Left cardiac atrium (tissue), 4 donors: ENCODE data around the gene ADPGK. TPM values are rescaled to one million over a fixed set of nuclear protein-coding genes. Genes with fewer than 3 reads are reported as not detected.
"Not testable (repeated sequence)": the region's sequence is repeated elsewhere in the genome, so short reads cannot be mapped to it uniquely, and the experiment has no call there.

Experiments used
- ATAC-seq, 2 donors: fragments of 200-7000 bp; cut with Tn5 transposase; one replicate each; pipeline ENCODE4 v1.9.1; 2020; ENCODE audit warnings: mild to moderate bottlenecking in 2 of 2, moderate library complexity in 2 of 2
- DNase-seq: peaks from one replicate; pipeline ENCODE4 v3.0.0-alpha.2; 2020
- intact Hi-C, 2 donors: fragments of 100-400 bp; cut with DNase I; formaldehyde crosslinking; loops; one replicate each; pipeline versions ENCODE4 v1.14.1 to v1.15.1; 2022 to 2023
- long read RNA-seq: library from polyadenylated mRNA; unstranded; transcript quantifications from one replicate; pipeline ENCODE4 v2.0.0, GENCODE V29; 2021
- total RNA-seq, 2 donors: library from RNA; stranded (reverse); fragmentation: NEBNext Ultra II Directional; extraction: Animal tissue kit (Norgen Biotek cat#: 25700); gene quantifications; one replicate each; pipeline ENCODE4 v1.2.1, GENCODE V29; 2021
- donor health status: DM: no; HTN: yes; CAD: no.
- donor health status: DM: no; HTN: yes; CAD: no; lungs with severe emphysema.
- donor health status: DM: yes; HTN: yes; CAD: no.
- donor health status: Dilated cardiomyopathy.

ADPGK gene
- total RNA-seq, result 10 to 100 TPM; 18.0 to 18.2 TPM
- long read RNA-seq, partial matches to known transcripts, result 2 of 25 reads
- long read RNA-seq, other reads (novel, unspliced or antisense), result 20 of 25 reads

- intact Hi-C loops, result no loop called here
- DNase-seq (peak; percentile 92), ATAC-seq (peak; percentile 97 to 98)
Observed at GRCh38 chr15:72783640-72784455, at the start of gene ADPGK. Gene ADPGK, minus strand, starts transcription at chr15:72783758. Its CDS starts 67 bp downstream, at chr15:72783691.

DNA sequence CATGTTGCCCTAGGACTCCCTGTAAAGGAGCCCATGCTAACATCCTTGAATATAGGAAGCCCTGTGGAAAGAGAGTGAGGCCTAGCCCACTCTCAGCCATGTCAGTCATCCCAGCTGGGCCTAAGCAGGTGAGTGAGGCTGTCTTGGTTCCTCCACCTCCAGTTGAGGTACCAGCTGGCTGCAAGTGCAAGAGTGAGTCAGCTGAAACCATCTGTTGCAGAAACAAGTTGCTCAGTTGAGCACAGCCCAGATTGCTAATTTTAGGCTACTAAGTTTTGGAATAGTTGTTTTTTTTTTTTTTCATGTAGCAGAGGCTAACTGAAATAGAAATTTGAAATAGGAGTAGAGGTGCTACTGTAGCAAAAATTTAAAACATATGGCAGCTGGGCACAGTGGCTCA lies 43.7 kb upstream of the ADPGK start:
- intact Hi-C loops, result no loop called here
- ATAC-seq (no peak), DNase-seq (no peak)

DNA sequence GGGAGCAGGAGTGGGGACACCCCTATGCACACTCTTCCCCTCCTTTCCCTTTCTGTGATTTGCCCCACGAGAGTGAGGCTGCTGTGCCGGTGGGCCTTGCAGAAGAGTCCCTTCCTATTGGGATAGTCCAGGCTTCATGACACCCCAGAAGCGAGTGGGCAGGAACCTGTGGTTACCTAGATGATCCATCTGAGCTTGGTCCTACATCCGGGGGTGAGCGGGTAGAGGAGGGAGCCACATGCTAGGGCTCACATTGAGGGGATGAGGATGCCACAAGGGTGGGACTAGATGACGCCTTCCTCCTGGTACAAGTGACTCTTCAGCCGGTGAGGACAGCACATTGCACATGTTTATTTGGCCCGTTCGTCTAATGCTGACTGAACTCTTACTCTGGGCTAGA lies 43.1 kb upstream of the ADPGK start:
- intact Hi-C loops, result no loop called here
- ATAC-seq (no peak), DNase-seq (no peak)

DNA sequence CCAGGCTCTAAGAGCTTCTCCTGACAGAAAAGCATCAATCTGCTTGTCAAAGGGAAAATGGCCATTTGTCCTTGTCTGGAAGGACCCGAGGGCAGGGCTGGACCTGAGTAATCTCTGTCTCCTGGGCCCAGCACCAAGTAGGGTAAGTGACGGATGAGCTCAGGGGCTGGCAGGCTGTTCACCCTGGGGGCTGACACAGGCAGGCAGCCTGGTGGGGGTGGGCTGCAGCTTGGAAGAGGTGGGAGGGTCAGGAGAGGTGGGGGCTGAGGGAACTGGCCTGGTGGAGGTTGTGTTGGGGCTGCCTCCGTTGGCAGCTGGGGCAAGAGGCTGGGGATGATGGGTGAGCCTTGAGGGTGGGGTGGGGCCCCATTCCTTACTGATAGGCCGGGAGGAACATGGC lies 42.3 kb upstream of the ADPGK start:
- ATAC-seq (no peak), DNase-seq (no peak)
- intact Hi-C loops, result no loop called here

DNA sequence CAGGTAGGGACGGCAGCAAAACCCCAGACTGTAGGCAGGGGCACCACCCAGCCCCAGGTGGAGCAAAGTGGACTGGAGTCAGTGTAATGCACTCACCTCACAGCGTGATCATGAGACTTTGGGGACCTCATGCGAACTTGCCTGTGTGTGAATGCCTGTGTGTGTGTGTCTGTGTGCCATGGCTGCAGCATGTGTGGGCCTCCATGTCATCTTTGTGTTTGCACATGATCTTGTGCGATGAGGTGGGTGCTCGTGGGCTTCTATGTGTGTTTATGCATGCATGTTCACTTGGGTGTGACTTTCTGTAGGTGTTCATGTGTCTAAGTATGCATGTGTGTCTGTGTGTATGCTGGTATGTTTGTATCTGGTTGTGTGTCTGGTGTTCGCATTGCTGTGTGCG lies 41.2 kb upstream of the ADPGK start:
- intact Hi-C loops, result no loop called here
- no peak for ATAC-seq
- no peak for DNase-seq

DNA sequence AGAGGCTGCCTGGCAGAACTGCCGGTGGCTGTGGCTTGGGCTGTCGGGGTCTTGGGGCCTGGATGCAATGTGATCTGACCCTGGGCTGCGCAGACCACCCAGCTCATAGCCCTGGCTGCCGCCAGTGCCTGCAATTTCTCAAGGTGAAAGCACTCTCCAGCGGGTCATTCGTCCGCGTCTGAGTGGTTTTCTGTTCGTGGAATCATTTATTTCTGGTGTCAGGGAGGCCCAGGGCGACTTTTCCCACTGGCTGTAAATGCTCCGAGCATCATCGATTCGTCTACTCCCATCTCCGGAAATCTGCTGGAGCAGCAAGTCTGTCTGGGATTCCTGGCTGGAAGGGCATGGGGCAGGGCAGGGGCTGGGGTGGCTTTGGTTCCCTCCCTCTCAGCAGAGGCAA lies 40.6 kb upstream of the ADPGK start:
- intact Hi-C loops, result no loop called here
- no peak for DNase-seq
- ATAC-seq, result no peak

- ATAC-seq (no peak), DNase-seq (no peak)
- intact Hi-C loops, result no loop called here
Observed at GRCh38 chr15:72820278-72820677, 36.7 kb upstream of the ADPGK start.

- DNase-seq, result no peak
- intact Hi-C loops, result no loop called here
- no peak for ATAC-seq
Observed at GRCh38 chr15:72818632-72819031, 35.1 kb upstream of the ADPGK start.

DNA sequence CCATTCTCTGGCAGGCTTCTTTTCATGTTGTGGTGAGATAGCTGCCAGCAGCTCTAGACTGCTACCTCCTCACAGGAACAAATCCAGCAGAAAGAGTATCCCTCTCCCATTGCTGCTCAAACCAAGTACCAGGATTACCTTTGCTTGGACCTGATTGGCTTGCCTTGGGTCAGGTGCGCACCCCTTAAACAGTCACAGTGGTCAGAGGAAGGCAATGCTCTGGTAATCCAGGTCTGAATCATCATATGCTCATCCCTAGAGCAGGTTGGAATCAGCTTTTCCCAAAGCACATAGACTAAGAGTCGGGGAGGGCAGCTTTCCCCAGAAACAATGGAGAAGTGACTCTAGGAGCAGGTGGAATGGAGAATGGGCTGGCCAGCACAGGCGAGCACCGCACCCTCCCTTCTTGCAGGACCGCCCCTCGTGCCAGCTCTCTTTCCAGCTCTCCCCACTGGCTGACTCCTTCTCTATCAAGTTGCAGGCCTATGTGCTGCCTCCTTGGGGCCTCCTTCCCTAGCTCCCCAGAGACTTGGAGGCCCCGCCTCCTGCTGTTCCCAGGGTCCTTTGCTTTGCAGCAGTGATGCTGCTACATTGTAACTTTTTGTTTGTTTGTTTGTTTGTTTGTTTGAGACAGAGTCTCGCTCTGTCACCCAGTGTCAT lies 29.9 kb upstream of the ADPGK start:
- DNase-seq (no peak), ATAC-seq (no peak)
- intact Hi-C loops, result no loop called here

- no peak for ATAC-seq
- intact Hi-C loops, result no loop called here
- no peak for DNase-seq
Observed at GRCh38 chr15:72809329-72809728, 25.8 kb upstream of the ADPGK start.

- DNase-seq, ATAC-seq, intact Hi-C loops: not testable (repeated sequence)
Observed at GRCh38 chr15:72807346-72807745, 23.8 kb upstream of the ADPGK start.

GRCh38 chr15:72803006-72803405 lies 19.4 kb upstream of the ADPGK start:
- ATAC-seq (no peak), DNase-seq (no peak)
- intact Hi-C loops, result no loop called here

DNA sequence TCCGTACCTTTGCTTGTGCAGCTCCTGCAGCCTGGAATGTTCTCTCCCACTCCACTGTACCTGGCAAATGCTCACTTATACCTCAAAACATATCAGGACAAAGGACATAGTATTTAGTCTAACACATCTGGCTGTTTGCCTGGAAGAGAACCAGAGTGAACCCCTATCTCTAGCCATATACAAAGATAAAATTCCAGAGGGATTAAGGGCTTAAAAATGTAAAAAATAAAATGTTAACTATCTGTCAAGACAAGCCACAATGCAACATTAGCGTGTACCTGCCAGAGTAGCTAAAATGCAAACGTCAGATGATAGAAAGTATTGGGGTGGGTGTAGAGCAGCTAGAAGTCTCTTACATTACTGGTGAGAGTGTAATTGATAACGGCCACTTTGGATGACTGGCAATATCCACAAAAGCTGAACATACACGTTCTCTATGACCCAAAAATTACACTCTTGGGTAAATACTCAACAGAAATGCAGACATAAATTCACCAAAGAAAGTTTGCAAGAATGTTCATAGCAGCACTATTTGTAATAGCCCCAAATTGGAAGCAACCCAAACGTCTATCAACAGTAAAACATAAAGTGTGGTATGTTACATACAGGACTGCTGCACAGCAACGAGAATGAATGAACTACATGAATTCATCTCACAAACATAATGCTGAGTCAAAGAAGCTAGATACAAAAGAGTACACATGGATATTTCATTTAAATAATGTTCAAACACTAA lies 18.2 kb upstream of the ADPGK start:
- no peak for DNase-seq
- intact Hi-C loops, result no loop called here
- no peak for ATAC-seq

DNA sequence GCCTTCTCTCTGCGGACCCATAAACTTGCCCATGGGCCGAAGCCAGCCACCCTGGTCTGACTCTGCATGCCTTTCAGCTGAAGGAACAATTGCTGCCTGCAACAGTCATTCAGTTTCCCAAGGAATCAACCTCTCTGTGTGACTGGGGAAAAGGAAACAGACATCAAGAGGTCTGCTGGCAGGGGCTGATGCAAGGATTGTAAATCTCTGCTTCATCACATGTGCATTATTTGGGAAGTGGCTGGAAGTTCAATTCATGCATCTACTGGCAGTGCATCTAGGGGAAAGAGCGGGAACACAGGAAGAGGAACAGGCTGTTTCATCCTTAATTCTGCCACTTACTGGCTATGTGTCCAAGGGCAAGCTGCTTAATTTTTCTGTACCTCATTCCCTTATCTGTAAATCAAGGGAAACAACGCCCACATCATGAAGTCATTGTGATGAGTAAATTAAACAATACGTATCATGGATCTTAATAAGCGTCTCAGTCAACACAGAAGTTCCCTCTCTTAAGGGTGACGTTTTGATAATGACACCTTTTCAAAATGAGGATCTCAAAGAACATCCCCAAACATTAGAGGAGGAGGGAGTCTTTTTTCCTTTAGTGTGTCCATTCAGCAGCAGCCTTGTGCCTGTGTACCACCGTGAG lies 17.4 kb upstream of the ADPGK start:
- DNase-seq (no peak), ATAC-seq (no peak)
- intact Hi-C loops, result no loop called here

GRCh38 chr15:72797834-72798233 lies 14.3 kb upstream of the ADPGK start:
- intact Hi-C loops, result loop anchor here (2.0 to 5.0 kb wide), 2 partner anchors 283 to 284 kb away; no protein-coding TSS in a partner anchor
- ATAC-seq, result no peak
- no peak for DNase-seq

- DNase-seq, result no peak
- peak in 1 of 2 donors; percentile 31 for ATAC-seq
- intact Hi-C loops, result loop anchor here (2.0 to 5.0 kb wide), 2 partner anchors 283 to 285 kb away; no protein-coding TSS in a partner anchor
Observed at GRCh38 chr15:72797338-72797689, 13.8 kb upstream of the ADPGK start.

GRCh38 chr15:72796515-72797337 lies 13.2 kb upstream of the ADPGK start:
- DNase-seq (peak; percentile 75), ATAC-seq (peak; percentile 95)
- intact Hi-C loops, result loop anchor here (2.0 to 5.0 kb wide), 2 partner anchors 284 to 286 kb away; no protein-coding TSS in a partner anchor

DNA sequence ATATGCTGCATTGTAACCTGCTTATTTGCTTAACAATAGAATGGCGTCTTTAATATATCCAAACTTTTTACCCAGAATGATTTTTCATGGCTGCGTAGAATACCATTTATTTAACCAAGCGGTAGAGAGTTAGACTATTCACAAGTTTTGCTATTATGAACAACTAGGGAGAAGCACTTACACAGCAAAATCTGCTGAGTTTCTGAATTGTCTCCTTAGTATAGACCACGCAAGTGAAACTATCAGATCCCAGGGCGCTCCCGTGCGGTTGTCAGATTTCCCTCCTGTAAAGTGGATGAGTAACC lies 12.6 kb upstream of the ADPGK start:
- DNase-seq (no peak), ATAC-seq (no peak)
- intact Hi-C loops, result loop anchor here (2.0 to 5.0 kb wide), 2 partner anchors 285 to 286 kb away; no protein-coding TSS in a partner anchor
